Measurements from ENCODE around the gene SPAG17. TPM values are rescaled to one million over a fixed set of nuclear protein-coding genes. Genes with fewer than 3 reads are reported as not detected.

Gene SPAG17
- total and polyA plus RNA-seq, 2 experiments from 2014 or later, result 1.0 to 1.1 TPM

- H3K36me3 ChIP-seq (ENCODE audit: insufficient read depth), result no peaks in the 10 kb centered on the region
- H3K36me3 Mint-ChIP-seq (ENCODE audit: low read depth), result no peaks in the 10 kb centered on the region
- H3K27ac ChIP-seq (ENCODE audit: low read depth), result no peak overlapping the region
- ATAC-seq (no peak), DNase-seq (ENCODE audit: low spot score) (no peak)
- 0 out of 2 replicates have a peak, but pooled peaks cover 15% of the 10 kb centered on the region for H3K4me1 ChIP-seq (ENCODE audit: insufficient read depth)
- H3K9me3 Mint-ChIP-seq, result no peaks in the 10 kb centered on the region
- H3K79me2 ChIP-seq (replicated peaks; ENCODE audit: insufficient read depth), result no peaks in the 10 kb centered on the region
- H3K27me3 Mint-ChIP-seq (ENCODE audit: insufficient read depth, low read depth, poor library complexity), result no peaks in the 10 kb centered on the region
- H4K20me1 ChIP-seq (replicated peaks; ENCODE audit: insufficient read depth), result no peaks in the 10 kb centered on the region
- H3K27me3 ChIP-seq (ENCODE audit: insufficient read depth), result no peaks in the 10 kb centered on the region
- H2AFZ ChIP-seq, result peak overlapping the region; percentile 76; the same call in 1 of the 2 replicates
- H3K4me1 Mint-ChIP-seq, result peaks cover 6% of the 10 kb centered on the region; the same call in 2 of the 3 replicates
- H3K27ac Mint-ChIP-seq, result no peak overlapping the region
- H3F3A ChIP-seq (replicated peaks; ENCODE audit: low read depth), result no peaks in the 10 kb centered on the region
- TF ChIP-seq ZNF114 (CRISPR knock-in tag; IDR thresholded peaks at IDR 0.05), result no peak
- no peak for TF ChIP-seq ZNF331 (CRISPR knock-in tag; IDR thresholded peaks at IDR 0.05; ENCODE audit: low read depth)
- no peak for TF ChIP-seq ZNF462 (CRISPR knock-in tag; IDR thresholded peaks at IDR 0.05)
- no peak for TF ChIP-seq ETS1 (IDR thresholded peaks at IDR 0.05)
- no peak for TF ChIP-seq CTCF (conservative IDR thresholded peaks at IDR 0.05; ENCODE audit: low read depth in 2 of 2)
- no peak for TF ChIP-seq NANOG (IDR thresholded peaks at IDR 0.05; ENCODE audit: borderline replicate concordance)
- TF ChIP-seq EZH2 (IDR thresholded peaks at IDR 0.05; ENCODE audit: low read depth, unreplicated experiment), result no peak
- TF ChIP-seq EZH2phosphoT487 (IDR thresholded peaks at IDR 0.05; ENCODE audit: unreplicated experiment), result no peak
- TF ChIP-seq REST (IDR thresholded peaks at IDR 0.05; ENCODE audit: unreplicated experiment), result no peak
- no peak for TF ChIP-seq POLR2AphosphoS5 (IDR thresholded peaks at IDR 0.05; ENCODE audit: low read depth)
- no peak for TF ChIP-seq JUNB (IDR thresholded peaks at IDR 0.05; ENCODE audit: unreplicated experiment)
- TF ChIP-seq CREB1 (CRISPR knock-in tag; IDR thresholded peaks at IDR 0.05; ENCODE audit: low read depth), result no peak
- no peak overlapping the region for H3K4me3 Mint-ChIP-seq
- peaks cover 13% of the 10 kb centered on the region; the same call in 1 of the 2 replicates for H3K9me2 ChIP-seq (ENCODE audit: insufficient read depth)
- H3K4me3 ChIP-seq, result no peak overlapping the region
- H3K4me2 ChIP-seq, result no peak overlapping the region
Observed at GRCh38 chr1:118101999-118102398, 83.0 kb downstream of the SPAG17 start.
